Measurements from ENCODE around the gene MR1.

Gene MR1

DNA sequence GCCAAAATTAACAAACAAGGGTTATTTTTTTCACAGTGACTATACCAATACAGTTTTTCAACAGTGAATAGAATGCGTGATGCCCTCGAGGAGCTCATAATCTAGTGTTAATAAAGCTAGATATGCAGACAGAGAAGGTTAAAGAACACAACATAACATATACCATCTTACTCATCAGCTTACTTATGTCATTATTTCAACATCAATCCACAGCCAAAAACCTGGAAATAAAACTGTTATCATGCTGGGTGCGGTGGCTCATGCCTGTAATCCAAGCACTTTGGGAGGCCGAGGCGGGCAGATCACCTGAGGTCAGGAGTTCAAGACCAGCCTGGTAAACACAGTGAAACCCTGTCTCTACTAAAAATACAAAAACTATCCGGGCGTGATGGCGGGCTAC lies 17.2 kb upstream of the MR1 start:
- H3K4me3 ChIP-seq (ENCODE audit: low read depth, low read length), result no peak overlapping the region
- TF ChIP-seq, protein P1, sequence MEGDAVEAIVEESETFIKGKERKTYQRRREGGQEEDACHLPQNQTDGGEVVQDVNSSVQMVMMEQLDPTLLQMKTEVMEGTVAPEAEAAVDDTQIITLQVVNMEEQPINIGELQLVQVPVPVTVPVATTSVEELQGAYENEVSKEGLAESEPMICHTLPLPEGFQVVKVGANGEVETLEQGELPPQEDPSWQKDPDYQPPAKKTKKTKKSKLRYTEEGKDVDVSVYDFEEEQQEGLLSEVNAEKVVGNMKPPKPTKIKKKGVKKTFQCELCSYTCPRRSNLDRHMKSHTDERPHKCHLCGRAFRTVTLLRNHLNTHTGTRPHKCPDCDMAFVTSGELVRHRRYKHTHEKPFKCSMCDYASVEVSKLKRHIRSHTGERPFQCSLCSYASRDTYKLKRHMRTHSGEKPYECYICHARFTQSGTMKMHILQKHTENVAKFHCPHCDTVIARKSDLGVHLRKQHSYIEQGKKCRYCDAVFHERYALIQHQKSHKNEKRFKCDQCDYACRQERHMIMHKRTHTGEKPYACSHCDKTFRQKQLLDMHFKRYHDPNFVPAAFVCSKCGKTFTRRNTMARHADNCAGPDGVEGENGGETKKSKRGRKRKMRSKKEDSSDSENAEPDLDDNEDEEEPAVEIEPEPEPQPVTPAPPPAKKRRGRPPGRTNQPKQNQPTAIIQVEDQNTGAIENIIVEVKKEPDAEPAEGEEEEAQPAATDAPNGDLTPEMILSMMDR (conservative IDR thresholded peaks at IDR 0.05; ENCODE audit: low read depth, low read length), result no peak
- DNase-seq (ENCODE audit: low read depth), result peak; percentile 23

DNA sequence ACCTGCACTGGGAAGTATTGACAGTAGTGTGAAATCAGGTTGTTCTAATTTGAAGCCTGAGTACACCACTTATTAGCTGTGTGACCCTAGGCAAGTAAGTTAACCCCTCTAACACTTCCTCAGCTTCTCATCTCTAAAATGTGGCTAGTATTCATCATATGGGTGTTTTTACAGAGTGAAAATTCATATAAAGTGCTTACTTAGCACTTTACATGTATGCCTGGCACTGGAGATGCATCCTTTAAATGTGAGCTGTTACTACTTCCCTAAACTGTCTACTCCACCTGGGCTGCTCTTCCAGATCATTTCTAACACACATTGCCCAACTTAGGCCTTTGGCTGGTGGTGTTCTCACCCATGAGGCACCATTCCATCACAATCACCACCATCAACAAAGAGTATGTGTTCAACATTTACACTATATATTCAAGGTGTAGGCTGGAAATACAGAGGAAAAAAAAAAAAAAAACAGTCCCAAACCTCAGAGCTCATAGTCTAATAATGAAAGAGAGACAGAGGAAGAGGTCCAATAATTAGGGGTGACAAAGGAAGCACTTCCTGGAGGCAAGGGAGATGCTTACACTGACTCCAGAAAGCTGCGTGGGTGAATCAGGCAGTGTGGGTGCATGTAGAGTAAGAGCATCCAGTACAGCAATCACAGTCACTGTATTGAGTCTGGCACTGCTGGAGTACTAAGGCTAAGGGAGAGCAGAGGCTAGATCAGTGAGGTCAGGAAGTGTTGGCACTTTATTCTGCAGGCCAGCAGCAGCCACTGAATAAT lies 14.7 kb upstream of the MR1 start:
- H3K4me3 ChIP-seq (ENCODE audit: low read depth, low read length), result no peak overlapping the region
- TF ChIP-seq, protein P1 (conservative IDR thresholded peaks at IDR 0.05; ENCODE audit: low read depth, low read length), result no peak
- DNase-seq (ENCODE audit: low read depth), result no peak

DNA sequence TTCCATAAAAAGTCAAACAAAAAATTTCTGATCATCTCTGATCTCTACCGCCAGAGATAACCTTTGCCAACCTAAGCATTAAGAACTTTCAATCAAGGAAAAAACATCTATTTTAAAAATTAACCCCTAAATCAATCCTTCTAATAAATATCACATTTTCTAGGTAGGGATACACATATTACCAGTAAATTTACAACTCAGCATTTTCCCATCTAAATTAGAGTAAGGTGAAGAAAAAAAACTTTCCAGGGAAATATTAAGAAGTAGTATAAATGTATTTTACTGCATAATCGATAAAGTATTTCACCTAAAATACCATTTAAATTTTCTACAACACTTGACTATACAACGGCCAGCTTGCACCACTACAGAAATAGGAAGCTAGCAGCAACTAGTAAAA lies 12.6 kb upstream of the MR1 start:
- TF ChIP-seq, protein P1 (conservative IDR thresholded peaks at IDR 0.05; ENCODE audit: low read depth, low read length), result no peak
- no peak for DNase-seq (ENCODE audit: low read depth)

DNA sequence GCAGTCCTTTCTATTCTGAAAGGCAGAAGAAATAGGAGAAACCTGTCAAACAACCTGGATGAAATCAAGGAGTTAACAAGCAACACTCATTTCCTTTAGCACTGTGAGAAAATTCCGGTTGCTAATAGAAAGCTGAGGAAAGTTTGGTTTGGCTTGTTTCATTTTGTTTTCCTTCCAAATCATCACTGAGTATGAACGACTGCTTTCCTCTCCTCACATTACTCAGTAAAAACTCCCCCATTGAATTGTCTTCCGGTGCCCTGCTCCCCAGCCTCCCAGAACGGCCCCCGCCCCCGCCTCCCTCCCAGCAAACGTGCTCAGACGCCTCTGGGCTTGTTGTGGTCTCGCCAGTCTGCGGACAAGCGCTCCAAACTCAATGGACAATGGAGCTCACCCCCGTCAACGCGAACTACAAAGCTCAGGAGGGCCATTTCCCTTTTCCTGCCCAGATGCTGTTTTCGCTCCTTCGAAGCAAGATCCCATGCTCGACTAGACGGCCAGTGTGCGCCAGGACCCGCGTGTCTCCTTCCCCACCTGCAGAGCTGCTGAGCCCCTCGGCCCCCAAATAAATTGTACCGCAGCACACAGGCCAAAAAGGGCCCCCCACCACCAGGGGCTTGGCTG lies 11.9 kb upstream of the MR1 start:
- DNase-seq (ENCODE audit: low read depth), result peak; percentile 72
- TF ChIP-seq, protein P1 (conservative IDR thresholded peaks at IDR 0.05; ENCODE audit: low read depth, low read length), result no peak
- H3K4me3 ChIP-seq (ENCODE audit: low read depth, low read length), result peak overlapping the region; percentile 94

More for the DNA sequence above, 12.6 kb upstream of the MR1 start:
- H3K4me3 ChIP-seq (ENCODE audit: low read depth, low read length), result peak overlapping the region; percentile 94

DNA sequence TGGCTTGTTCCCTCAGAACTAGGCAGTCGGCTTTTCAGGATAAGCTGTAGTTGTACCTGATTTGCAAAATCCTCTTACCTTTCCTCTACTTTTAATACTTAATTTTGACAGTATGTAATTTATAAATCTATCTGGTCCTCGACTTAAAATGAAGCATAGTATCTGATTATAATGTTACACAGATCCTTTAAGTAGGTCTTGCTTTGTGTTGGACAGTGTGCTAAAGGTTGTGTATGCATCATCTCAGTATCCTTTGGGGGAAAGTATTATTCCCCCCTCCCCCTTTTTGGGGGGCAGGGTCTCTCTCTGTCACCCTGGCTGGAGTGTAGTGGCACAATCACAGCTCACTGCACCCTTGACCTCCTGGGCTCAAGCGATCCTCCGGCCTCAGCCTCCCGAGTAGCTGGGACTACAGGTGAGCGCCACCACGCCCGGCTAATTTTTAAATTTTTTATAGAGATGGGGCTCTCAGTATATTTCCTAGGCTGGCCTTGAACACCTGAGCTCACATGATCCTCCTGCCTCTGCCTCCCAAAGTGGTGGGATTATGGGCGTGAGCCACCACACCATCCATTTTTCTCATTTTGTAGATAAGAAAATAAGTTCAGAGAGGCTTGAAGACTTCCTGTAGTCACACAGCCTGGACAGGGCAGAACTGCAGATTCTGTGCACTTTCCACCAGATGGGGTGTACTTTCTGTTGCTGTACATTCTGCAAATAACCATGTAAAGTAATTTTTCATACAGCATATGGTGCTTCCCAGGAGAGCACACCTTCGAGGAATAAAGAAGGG lies 10.3 kb upstream of the MR1 start:
- peak overlapping the region; percentile 44 for H3K4me3 ChIP-seq (ENCODE audit: low read depth, low read length)
- TF ChIP-seq, protein P1 (conservative IDR thresholded peaks at IDR 0.05; ENCODE audit: low read depth, low read length), result no peak
- DNase-seq (ENCODE audit: low read depth), result no peak

DNA sequence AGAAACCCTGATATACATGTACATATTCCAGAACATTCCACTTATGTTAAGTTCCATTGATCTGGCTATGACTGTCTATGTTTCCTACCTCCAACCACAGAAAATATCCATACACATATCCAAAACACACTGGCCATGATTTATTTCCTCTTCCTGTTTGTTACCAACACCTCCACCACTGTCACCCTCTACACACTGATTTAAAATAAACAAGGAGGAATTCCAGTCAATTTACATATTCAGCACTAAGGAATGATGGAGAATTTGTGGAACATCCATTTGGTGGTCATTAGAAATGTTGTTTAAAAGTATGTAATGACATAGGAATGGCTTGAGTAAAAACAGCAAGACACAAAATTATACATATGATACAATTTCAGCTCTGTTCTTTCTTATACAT lies 5.6 kb upstream of the MR1 start:
- no peak overlapping the region for H3K4me3 ChIP-seq (ENCODE audit: low read depth, low read length)
- no peak for DNase-seq (ENCODE audit: low read depth)
- TF ChIP-seq, protein P1 (conservative IDR thresholded peaks at IDR 0.05; ENCODE audit: low read depth, low read length), result no peak

Data from choroid plexus epithelial cell (primary cell).